RWPE2 (cell line): ENCODE results near the gene PPP6R3.

Source experiments
- ATAC-seq: fragments of 200-7000 bp; cut with Tn5 transposase; 3 replicates; pipeline ENCODE4 v1.9.1; 2021; ENCODE audit warnings: low read depth
- DNase-seq: peaks from one replicate; pipeline ENCODE4 v3.0.0-alpha.2; 2020; ENCODE audit warnings: low spot score
- H3K27ac ChIP-seq: fragments of 450-650 bp; 2 replicates; pipeline ENCODE4 v1.5.1; 2017; ENCODE audit warnings: mild to moderate bottlenecking; ENCODE audit not compliant: poor library complexity, severe bottlenecking
- H3K27me3 ChIP-seq: fragments of 250-450 bp; sonication (Bioruptor Pico); 2 replicates; pipeline ENCODE4 v1.5.1; 2021; ENCODE audit warnings: mild to moderate bottlenecking, moderate library complexity; ENCODE audit not compliant: insufficient read depth, poor library complexity, severe bottlenecking
- H3K36me3 ChIP-seq: fragments of 250-450 bp; sonication (Bioruptor Pico); 2 replicates; pipeline ENCODE4 v1.5.1; 2020; ENCODE audit warnings: low read depth, mild to moderate bottlenecking, moderate library complexity
- H3K4me1 ChIP-seq: fragments of 250-450 bp; sonication (Bioruptor Pico); 2 replicates; pipeline ENCODE4 v1.5.1; 2021; ENCODE audit warnings: mild to moderate bottlenecking, moderate library complexity; ENCODE audit not compliant: insufficient read depth, poor library complexity, severe bottlenecking
- H3K4me3 ChIP-seq: fragments of 250-450 bp; sonication (Bioruptor Pico); 2 replicates; pipeline ENCODE4 v1.5.1; 2021; ENCODE audit warnings: mild to moderate bottlenecking, moderate library complexity; ENCODE audit not compliant: severe bottlenecking
- H3K9me3 ChIP-seq: fragments of 250-450 bp; sonication (Bioruptor Pico); 2 replicates; pipeline ENCODE4 v1.5.1; 2021; ENCODE audit warnings: mild to moderate bottlenecking, moderate library complexity; ENCODE audit not compliant: severe bottlenecking
- CTCF ChIP-seq: fragments of 450-650 bp; IDR thresholded peaks from one replicate; pipeline ENCODE4 v1.5.1; 2017; ENCODE audit warnings: mild to moderate bottlenecking, moderate library complexity; ENCODE audit not compliant: poor library complexity, severe bottlenecking

Gene PPP6R3

GRCh38 chr11:68560216-68560615 lies 99.7 kb downstream of the PPP6R3 start:
- TF ChIP-seq CTCF = no peak
- ATAC-seq (no peak), DNase-seq (no peak)
- peaks cover 79% of the 10 kb centered on the region for H3K36me3 ChIP-seq
- no peaks in the 10 kb centered on the region for H3K9me3 ChIP-seq
- no peaks in the 10 kb centered on the region for H3K4me1 ChIP-seq
- no peak overlapping the region for H3K4me3 ChIP-seq
- H3K27me3 ChIP-seq = no peaks in the 10 kb centered on the region
- H3K27ac ChIP-seq = no peak overlapping the region

GRCh38 chr11:68563454-68563853 lies 102.9 kb downstream of the PPP6R3 start:
- no peak for TF ChIP-seq CTCF
- ATAC-seq (no peak), DNase-seq (no peak)
- H3K27me3 ChIP-seq = no peaks in the 10 kb centered on the region
- H3K4me1 ChIP-seq = no peaks in the 10 kb centered on the region
- H3K27ac ChIP-seq = no peak overlapping the region
- no peak overlapping the region for H3K4me3 ChIP-seq
- H3K9me3 ChIP-seq = no peaks in the 10 kb centered on the region
- H3K36me3 ChIP-seq = peaks cover 80% of the 10 kb centered on the region

- H3K4me3 ChIP-seq = no peak overlapping the region
- no peak for TF ChIP-seq CTCF
- H3K9me3 ChIP-seq = no peaks in the 10 kb centered on the region
- H3K4me1 ChIP-seq = no peaks in the 10 kb centered on the region
- ATAC-seq (no peak), DNase-seq (no peak)
- no peak overlapping the region for H3K27ac ChIP-seq
- H3K36me3 ChIP-seq = peaks cover 81% of the 10 kb centered on the region
- no peaks in the 10 kb centered on the region for H3K27me3 ChIP-seq
Measured at GRCh38 chr11:68564261-68564660, 103.7 kb downstream of the PPP6R3 start.

GRCh38 chr11:68565768-68566167 lies 105.2 kb downstream of the PPP6R3 start:
- H3K9me3 ChIP-seq = no peaks in the 10 kb centered on the region
- no peak overlapping the region for H3K4me3 ChIP-seq
- H3K27me3 ChIP-seq = no peaks in the 10 kb centered on the region
- no peaks in the 10 kb centered on the region for H3K4me1 ChIP-seq
- no peak overlapping the region for H3K27ac ChIP-seq
- no peak for TF ChIP-seq CTCF
- ATAC-seq (no peak), DNase-seq (no peak)
- peaks cover 89% of the 10 kb centered on the region for H3K36me3 ChIP-seq

- H3K4me3 ChIP-seq = no peak overlapping the region
- ATAC-seq = no peak
- H3K4me1 ChIP-seq = no peaks in the 10 kb centered on the region
- no peak for TF ChIP-seq CTCF
- H3K36me3 ChIP-seq = peaks cover 93% of the 10 kb centered on the region
- no peak overlapping the region for H3K27ac ChIP-seq
- DNase-seq = no peak
- H3K9me3 ChIP-seq = no peaks in the 10 kb centered on the region
- H3K27me3 ChIP-seq = no peaks in the 10 kb centered on the region
Measured at GRCh38 chr11:68567553-68567952, 107.0 kb downstream of the PPP6R3 start.
